ENCODE results near the gene HMCN1.

Gene HMCN1

DNA sequence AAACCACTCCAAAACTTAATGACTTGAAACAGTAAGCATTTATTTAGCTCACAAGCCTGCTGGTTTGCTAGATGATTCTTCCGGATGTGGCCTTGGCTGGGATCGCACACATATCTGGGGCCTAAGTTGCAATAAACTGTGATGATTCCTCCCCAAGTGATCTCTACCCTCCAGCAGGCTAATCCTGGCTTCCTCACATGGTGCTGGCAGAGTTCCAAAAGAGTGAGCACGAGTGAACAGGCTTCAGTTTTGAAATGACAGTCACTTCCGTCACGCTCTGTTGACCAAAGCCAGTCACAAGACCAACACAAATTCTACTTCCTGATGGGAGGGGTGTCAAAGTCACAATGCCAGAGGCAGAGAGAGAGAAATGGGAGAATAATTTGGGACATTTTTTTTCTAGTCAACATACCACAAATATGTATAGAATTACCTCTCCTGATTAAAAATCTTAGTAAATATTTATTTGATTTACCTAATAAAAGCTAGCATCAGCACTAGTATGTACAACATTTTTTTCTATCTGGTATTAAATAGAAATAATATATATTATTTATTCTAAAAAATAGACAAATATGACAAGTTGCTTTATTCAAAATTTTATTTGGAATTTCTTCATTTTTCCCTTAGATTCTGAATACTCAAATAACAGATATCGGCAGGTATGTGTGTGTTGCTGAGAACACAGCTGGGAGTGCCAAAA is 348.2 kb downstream of the HMCN1 start:
- TF ChIP-seq, protein P1, sequence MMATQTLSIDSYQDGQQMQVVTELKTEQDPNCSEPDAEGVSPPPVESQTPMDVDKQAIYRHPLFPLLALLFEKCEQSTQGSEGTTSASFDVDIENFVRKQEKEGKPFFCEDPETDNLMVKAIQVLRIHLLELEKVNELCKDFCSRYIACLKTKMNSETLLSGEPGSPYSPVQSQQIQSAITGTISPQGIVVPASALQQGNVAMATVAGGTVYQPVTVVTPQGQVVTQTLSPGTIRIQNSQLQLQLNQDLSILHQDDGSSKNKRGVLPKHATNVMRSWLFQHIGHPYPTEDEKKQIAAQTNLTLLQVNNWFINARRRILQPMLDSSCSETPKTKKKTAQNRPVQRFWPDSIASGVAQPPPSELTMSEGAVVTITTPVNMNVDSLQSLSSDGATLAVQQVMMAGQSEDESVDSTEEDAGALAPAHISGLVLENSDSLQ (IDR thresholded peaks at IDR 0.05) = 0 out of 2 replicates have a peak, but pooled peaks have one; percentile 28
- TF ChIP-seq HDGF (IDR thresholded peaks at IDR 0.05; ENCODE audit: borderline replicate concordance) (no peak), LEF1 (IDR thresholded peaks at IDR 0.05; ENCODE audit: borderline replicate concordance) (no peak)
- peak; percentile 76 for DNase-seq (ENCODE audit: extremely low spot score)
- ChIA-PET CTCF (no interaction called here), POLR2A (no interaction called here)

DNA sequence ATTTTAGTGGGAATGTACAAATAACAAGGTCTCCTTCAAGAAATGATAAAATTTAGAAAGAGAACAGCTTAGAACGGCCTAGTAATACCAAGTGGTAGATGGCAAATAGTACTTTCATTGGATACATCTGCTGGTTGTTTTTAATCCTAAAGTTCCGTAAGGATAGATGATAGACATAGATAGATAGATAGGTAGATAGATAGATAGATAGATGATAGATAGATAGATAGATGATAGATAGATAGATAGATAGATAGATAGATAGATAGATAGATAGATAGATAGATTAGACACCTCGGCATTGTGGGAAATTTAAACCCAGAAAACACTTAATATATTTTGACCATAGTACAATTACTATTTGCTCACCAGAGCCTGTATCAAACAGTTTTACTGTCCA is 352.4 kb downstream of the HMCN1 start:
- TF ChIP-seq BHLHE40 (IDR thresholded peaks at IDR 0.05; ENCODE audit: borderline replicate concordance) (no peak), LEF1 (IDR thresholded peaks at IDR 0.05; ENCODE audit: borderline replicate concordance) (no peak), SUZ12 (IDR thresholded peaks at IDR 0.05) (no peak), TARDBP (IDR thresholded peaks at IDR 0.05) (no peak), FOXA1 (IDR thresholded peaks at IDR 0.05) (no peak), HDGF (IDR thresholded peaks at IDR 0.05; ENCODE audit: borderline replicate concordance) (no peak), L3MBTL2 (conservative IDR thresholded peaks at IDR 0.05) (no peak)
- ChIA-PET POLR2A (no interaction called here), CTCF (no interaction called here)
- no peak for DNase-seq (ENCODE audit: extremely low spot score)

DNA sequence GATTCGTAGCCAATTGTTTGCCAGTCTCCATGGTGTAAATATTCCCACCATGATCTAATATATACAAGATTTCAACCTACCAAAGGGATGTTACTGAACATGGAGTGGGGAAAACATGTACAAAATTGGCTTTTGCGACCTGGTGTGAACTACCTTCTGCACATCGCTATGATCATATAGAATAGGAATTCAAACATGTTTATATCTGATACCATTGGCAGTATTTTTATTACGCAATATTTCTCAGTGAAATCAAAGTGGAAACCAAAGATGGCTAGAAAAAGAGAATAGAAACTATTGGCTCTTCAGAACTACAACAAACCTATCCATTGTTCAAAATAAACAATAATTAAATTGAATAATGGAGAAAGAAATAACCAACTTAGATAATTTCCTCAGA is 355.7 kb downstream of the HMCN1 start:
- DNase-seq (ENCODE audit: extremely low spot score) = no peak
- TF ChIP-seq BHLHE40 (IDR thresholded peaks at IDR 0.05; ENCODE audit: borderline replicate concordance) (no peak), FOXK2 (IDR thresholded peaks at IDR 0.05) (no peak), CTBP1 (IDR thresholded peaks at IDR 0.05; ENCODE audit: borderline replicate concordance) (no peak), SP1 (IDR thresholded peaks at IDR 0.05) (no peak), SUZ12 (IDR thresholded peaks at IDR 0.05) (no peak), NFRKB (IDR thresholded peaks at IDR 0.05) (no peak), ZNF384 (IDR thresholded peaks at IDR 0.05) (no peak), HDGF (IDR thresholded peaks at IDR 0.05; ENCODE audit: borderline replicate concordance) (no peak), LEF1 (IDR thresholded peaks at IDR 0.05; ENCODE audit: borderline replicate concordance) (no peak), ELF4 (IDR thresholded peaks at IDR 0.05) (no peak), L3MBTL2 (conservative IDR thresholded peaks at IDR 0.05) (no peak), TARDBP (IDR thresholded peaks at IDR 0.05) (no peak), FOXA1 (IDR thresholded peaks at IDR 0.05) (no peak), FOXM1 (IDR thresholded peaks at IDR 0.05; ENCODE audit: borderline replicate concordance) (no peak), ARNT (IDR thresholded peaks at IDR 0.05) (no peak)
- TF ChIP-seq, protein P1 (IDR thresholded peaks at IDR 0.05) = no peak
- POLR2A ChIA-PET = no interaction called here
- CTCF ChIA-PET = no interaction called here

DNA sequence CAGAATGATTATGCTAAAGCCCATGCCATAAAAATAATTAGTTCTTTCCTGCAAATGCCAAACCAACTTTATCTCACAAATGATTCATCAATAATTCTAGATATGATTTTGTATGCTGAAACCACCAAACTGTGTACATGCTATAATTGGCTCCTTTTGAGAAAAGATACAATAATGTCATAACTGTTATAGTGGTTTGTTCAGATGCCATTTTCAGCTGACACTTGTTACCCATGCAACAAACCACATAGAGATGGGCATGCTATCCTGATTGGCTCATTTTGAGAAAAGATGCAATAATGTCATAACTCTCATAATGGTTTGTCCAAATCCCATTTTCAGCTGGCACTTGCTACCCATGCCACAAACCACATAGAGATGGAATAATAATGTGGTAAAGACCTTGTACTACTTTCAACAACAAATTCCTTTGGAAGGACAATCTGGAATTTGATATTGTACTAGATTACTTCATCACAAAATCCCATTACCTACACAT is 357.1 kb downstream of the HMCN1 start:
- POLR2A ChIA-PET = no interaction called here
- CTCF ChIA-PET = no interaction called here

DNA sequence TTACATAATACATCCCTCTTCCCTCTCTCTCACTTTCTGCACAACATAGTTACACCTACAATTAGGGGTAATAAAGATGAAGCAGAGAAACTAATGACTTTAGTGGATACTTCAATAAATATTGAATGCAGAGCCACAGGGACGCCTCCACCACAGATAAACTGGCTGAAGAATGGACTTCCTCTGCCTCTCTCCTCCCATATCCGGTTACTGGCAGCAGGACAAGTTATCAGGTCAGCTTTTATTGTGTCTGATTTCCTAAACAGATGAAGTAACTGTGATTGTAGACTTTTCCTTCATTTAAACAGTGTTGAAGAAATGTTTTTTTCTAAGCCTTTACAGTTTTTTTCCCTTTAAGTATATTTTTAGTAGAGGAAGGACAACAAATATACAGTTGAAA is 359.2 kb downstream of the HMCN1 start:
- POLR2A ChIA-PET = no interaction called here
- TF ChIP-seq SUZ12 (IDR thresholded peaks at IDR 0.05) (no peak), FOXA1 (IDR thresholded peaks at IDR 0.05) (no peak), ARNT (IDR thresholded peaks at IDR 0.05) (no peak), ELF4 (IDR thresholded peaks at IDR 0.05) (no peak), NFRKB (IDR thresholded peaks at IDR 0.05) (no peak)
- CTCF ChIA-PET = interaction anchor here (0.6 kb wide), 1 partner anchor 350 kb away, joined by 3 read pairs; no protein-coding TSS in a partner anchor
- no peak for DNase-seq (ENCODE audit: extremely low spot score)

More for the DNA sequence above, 357.1 kb downstream of the HMCN1 start:
- no peak for DNase-seq (ENCODE audit: extremely low spot score)
- no peak for TF ChIP-seq ARNT (IDR thresholded peaks at IDR 0.05)
- no peak for TF ChIP-seq SUZ12 (IDR thresholded peaks at IDR 0.05)
- TF ChIP-seq, protein P1 (IDR thresholded peaks at IDR 0.05) = no peak
- TF ChIP-seq SP1 (IDR thresholded peaks at IDR 0.05) = no peak
- TF ChIP-seq BHLHE40 (IDR thresholded peaks at IDR 0.05; ENCODE audit: borderline replicate concordance) = no peak
- no peak for TF ChIP-seq NFRKB (IDR thresholded peaks at IDR 0.05)
- TF ChIP-seq ZNF384 (IDR thresholded peaks at IDR 0.05) = no peak
- no peak for TF ChIP-seq CTBP1 (IDR thresholded peaks at IDR 0.05; ENCODE audit: borderline replicate concordance)
- no peak for TF ChIP-seq L3MBTL2 (conservative IDR thresholded peaks at IDR 0.05)
- TF ChIP-seq LEF1 (IDR thresholded peaks at IDR 0.05; ENCODE audit: borderline replicate concordance) = no peak
- no peak for TF ChIP-seq FOXA1 (IDR thresholded peaks at IDR 0.05)
- no peak for TF ChIP-seq ELF4 (IDR thresholded peaks at IDR 0.05)

DNA sequence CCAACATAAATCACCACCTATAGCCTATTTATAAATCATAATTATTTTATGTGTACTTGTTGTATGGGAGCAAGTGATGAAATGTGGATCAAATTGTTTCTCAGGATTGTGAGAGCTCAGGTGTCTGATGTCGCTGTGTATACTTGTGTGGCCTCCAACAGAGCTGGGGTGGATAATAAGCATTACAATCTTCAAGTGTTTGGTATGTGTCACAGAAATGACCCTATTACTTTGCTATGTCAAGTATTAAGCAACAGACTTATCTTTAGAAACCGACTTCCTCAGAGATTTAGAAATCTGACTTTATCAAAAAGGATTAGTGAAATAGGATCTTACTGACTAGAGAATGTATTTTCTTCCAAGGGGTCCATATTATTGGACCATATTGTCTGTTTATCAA is 360.0 kb downstream of the HMCN1 start:
- no peak for TF ChIP-seq CTBP1 (IDR thresholded peaks at IDR 0.05; ENCODE audit: borderline replicate concordance)
- TF ChIP-seq, protein P1 (IDR thresholded peaks at IDR 0.05) = no peak
- TF ChIP-seq ELF4 (IDR thresholded peaks at IDR 0.05) = no peak
- TF ChIP-seq SUZ12 (IDR thresholded peaks at IDR 0.05) = no peak
- TF ChIP-seq L3MBTL2 (conservative IDR thresholded peaks at IDR 0.05) = no peak
- no peak for TF ChIP-seq FOXK2 (IDR thresholded peaks at IDR 0.05)
- no peak for TF ChIP-seq ZNF384 (IDR thresholded peaks at IDR 0.05)
- no peak for TF ChIP-seq SP1 (IDR thresholded peaks at IDR 0.05)
- TF ChIP-seq FOXA1 (IDR thresholded peaks at IDR 0.05) = no peak
- no peak for TF ChIP-seq HDGF (IDR thresholded peaks at IDR 0.05; ENCODE audit: borderline replicate concordance)
- TF ChIP-seq FOXM1 (IDR thresholded peaks at IDR 0.05; ENCODE audit: borderline replicate concordance) = no peak
- TF ChIP-seq TARDBP (IDR thresholded peaks at IDR 0.05) = no peak
- TF ChIP-seq NFRKB (IDR thresholded peaks at IDR 0.05) = no peak
- ChIA-PET CTCF (interaction anchor here (0.6 kb wide), 1 partner anchor 350 kb away, joined by 3 read pairs; no protein-coding TSS in a partner anchor), POLR2A (no interaction called here)
- no peak for DNase-seq (ENCODE audit: extremely low spot score)
